HL-60 (cell line): ENCODE data around the gene CASQ1.
A peak's percentile ranks its signal among the peaks of the same experiment; 100 is the strongest.

Source experiments
- DNase-seq, 2 experiments: peaks; one replicate each; pipeline ENCODE4 v3.0.0-alpha.2; 2010 to 2020; ENCODE audit warnings: low read depth in 1 of 2, low spot score in 1 of 2
- H3K27ac ChIP-seq: fragments of 250-450 bp; sonication (Bioruptor Pico); replicated peaks from 2 replicates; pipeline ENCODE4 v1.5.1; 2020; ENCODE audit warnings: mild to moderate bottlenecking, moderate library complexity
- H3K27me3 ChIP-seq: fragments of 250-450 bp; sonication (Bioruptor Pico); 2 replicates; pipeline ENCODE4 v1.5.1; 2021; ENCODE audit warnings: mild to moderate bottlenecking, moderate library complexity; ENCODE audit not compliant: insufficient read depth, poor library complexity, severe bottlenecking
- H3K4me3 ChIP-seq: replicated peaks from 2 replicates; pipeline ENCODE4 v1.5.1; 2011; ENCODE audit warnings: mild to moderate bottlenecking, control low read depth, low read length; ENCODE audit not compliant: insufficient read depth
- CTCF ChIP-seq: IDR thresholded peaks from one replicate; pipeline ENCODE4 v1.5.1; 2011; ENCODE audit warnings: low read length, control low read depth, inconsistent platforms; ENCODE audit not compliant: insufficient read depth
- GABPA ChIP-seq: IDR thresholded peaks from 2 replicates; pipeline ENCODE4 v1.6.1; 2012; ENCODE audit warnings: low read depth
- POLR2AphosphoS5 ChIP-seq: IDR thresholded peaks from 2 replicates; pipeline ENCODE4 v1.6.1; 2012; ENCODE audit warnings: low read depth
- REST ChIP-seq: IDR thresholded peaks from 2 replicates; pipeline ENCODE4 v1.6.1; 2012; ENCODE audit warnings: low read depth; ENCODE audit not compliant: insufficient replicate concordance
- SPI1 ChIP-seq: IDR thresholded peaks from 2 replicates; pipeline ENCODE4 v1.6.1; 2012; ENCODE audit warnings: low read depth, mild to moderate bottlenecking, borderline replicate concordance

CASQ1 gene

DNA sequence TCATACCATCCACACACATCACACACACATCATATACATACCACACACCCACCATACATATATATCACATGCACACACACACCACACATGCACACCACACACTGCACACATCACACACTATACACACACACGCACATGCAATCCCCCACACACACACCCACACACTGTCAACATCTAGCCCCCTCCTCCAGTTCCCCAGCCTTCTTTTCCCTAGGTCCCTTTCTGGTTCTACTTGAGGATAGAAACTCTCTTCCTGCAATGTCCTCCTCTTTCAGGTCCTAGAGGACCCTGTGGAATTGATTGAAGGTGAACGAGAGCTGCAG is 4.3 kb downstream of the CASQ1 start:
- no peaks in the 10 kb centered on the region for H3K27me3 ChIP-seq
- H3K27ac ChIP-seq = no peak overlapping the region
- TF ChIP-seq GABPA (no peak), SPI1 (no peak), REST (no peak), CTCF (no peak), POLR2AphosphoS5 (no peak)
- no peak overlapping the region for H3K4me3 ChIP-seq
- DNase-seq = no peak

GRCh38 chr1:160196143-160196542 is 5.8 kb downstream of the CASQ1 start:
- Histone ChIP-seq H3K4me3 (no peak overlapping the region), H3K27ac (no peak overlapping the region), H3K27me3 (no peaks in the 10 kb centered on the region)
- no peak for DNase-seq
- no peak for TF ChIP-seq REST
- TF ChIP-seq CTCF = no peak
- no peak for TF ChIP-seq SPI1
- TF ChIP-seq GABPA = no peak
- no peak for TF ChIP-seq POLR2AphosphoS5

DNA sequence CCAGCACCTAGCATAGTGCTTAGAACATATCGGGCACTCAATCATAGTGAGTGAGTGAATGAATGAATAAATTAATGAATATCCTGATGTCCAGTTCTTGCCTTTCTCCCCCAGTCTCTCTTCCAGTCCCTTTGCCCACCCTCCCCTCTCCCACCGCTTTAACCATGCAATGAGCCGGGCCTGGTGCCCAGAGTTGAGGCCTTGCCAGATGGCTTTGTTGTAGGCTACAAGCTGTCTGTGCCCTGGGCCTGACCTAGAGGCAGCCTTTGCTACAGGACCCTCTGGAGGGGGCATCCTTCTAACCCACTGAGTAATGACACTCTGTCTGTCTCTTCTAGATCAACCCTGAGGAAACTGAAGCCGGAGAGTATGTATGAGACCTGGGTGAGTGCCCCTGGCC is 6.9 kb downstream of the CASQ1 start:
- no peak for TF ChIP-seq POLR2AphosphoS5
- no peak overlapping the region for H3K4me3 ChIP-seq
- H3K27me3 ChIP-seq = no peaks in the 10 kb centered on the region
- H3K27ac ChIP-seq = no peak overlapping the region
- no peak for DNase-seq

DNA sequence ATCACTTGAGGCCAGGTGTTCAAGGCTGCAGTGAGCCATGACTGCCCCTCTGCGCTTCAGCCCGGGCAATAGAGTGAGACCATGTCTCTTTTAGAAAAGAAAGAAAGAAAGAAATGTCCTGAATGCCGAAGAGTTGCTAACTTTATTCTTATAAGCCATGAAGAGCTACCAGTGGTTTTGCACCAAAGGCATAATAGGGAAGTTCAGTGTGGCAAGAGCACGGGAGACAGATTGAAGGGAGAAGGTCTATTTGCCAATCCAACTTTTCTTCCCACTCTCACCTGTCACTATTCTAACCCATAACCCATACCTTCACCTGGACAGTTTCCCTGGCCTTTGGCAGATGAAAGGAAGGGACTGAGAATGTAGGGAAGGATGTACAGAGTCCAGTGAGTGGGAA is 10.4 kb downstream of the CASQ1 start:
- TF ChIP-seq SPI1 (no peak; the same call in 1 of the 2 replicates), POLR2AphosphoS5 (no peak), REST (no peak), CTCF (no peak), GABPA (no peak)
- Histone ChIP-seq H3K27ac (no peak overlapping the region), H3K27me3 (no peaks in the 10 kb centered on the region), H3K4me3 (no peak overlapping the region)
- DNase-seq = peak in 1 of 2 experiments; percentile 31
